ENCODE results near the gene STK17B.

- no peak for TF ChIP-seq CTCF (IDR thresholded peaks at IDR 0.05; ENCODE audit: low read depth, low read length)
- no peak for TF ChIP-seq MYC (IDR thresholded peaks at IDR 0.05; ENCODE audit: low read depth, low read length)
These were observed 6.4 kb downstream of the STK17B start for GRCh38 chr2:196165016-196165415.

Data from NB4 (cell line).